Activated CD4-positive, alpha-beta T cell treated with anti-CD3 and anti-CD28 coated beads, Interleukin-2, amount 50 U/mL, for 4 hours (primary cell): ENCODE data around the gene OGFOD3.
"Not testable (repeated sequence)": the region's sequence is repeated elsewhere in the genome, so short reads cannot be mapped to it uniquely, and the experiment has no call there.

Experiments used
- DNase-seq, 2 experiments: peaks; one replicate each; pipeline ENCODE4 v3.0.0-alpha.2; 2020

The OGFOD3 gene

GRCh38 chr17:82371333-82372248, 46.8 kb downstream of the OGFOD3 start, which contains the start of gene UTS2R:
TSS of gene UTS2R (plus strand) at chr17:82371765. CDS start at chr17:82374325, 2,560 bp downstream.
- no peak for DNase-seq

- peak; percentile 23 to 37 for DNase-seq
These were observed 47.7 kb downstream of the OGFOD3 start for GRCh38 chr17:82370471-82371332.

- DNase-seq: no peak
These were observed 49.2 kb downstream of the OGFOD3 start for GRCh38 chr17:82369211-82369610.

GRCh38 chr17:82367724-82368524, 50.5 kb downstream of the OGFOD3 start:
- DNase-seq: no peak

- DNase-seq: no peak
These were observed 51.6 kb downstream of the OGFOD3 start for GRCh38 chr17:82366749-82367148.

GRCh38 chr17:82365606-82366295, 52.6 kb downstream of the OGFOD3 start:
- DNase-seq: no peak

- DNase-seq: no peak
These were observed 56.3 kb downstream of the OGFOD3 start for GRCh38 chr17:82361885-82362633.

- not testable (repeated sequence) for DNase-seq
These were observed 58.8 kb downstream of the OGFOD3 start for GRCh38 chr17:82359451-82360074.

GRCh38 chr17:82358465-82359350, 59.7 kb downstream of the OGFOD3 start, which contains the start of gene TEX19:
TSS of gene TEX19 (plus strand) at chr17:82359247. CDS start at chr17:82362151, 2,904 bp downstream.
- no peak for DNase-seq

- no peak for DNase-seq
These were observed 61.0 kb downstream of the OGFOD3 start for GRCh38 chr17:82357394-82357793.

- DNase-seq: no peak
These were observed 61.5 kb downstream of the OGFOD3 start for GRCh38 chr17:82356845-82357355.

- DNase-seq: no peak
These were observed 62.5 kb downstream of the OGFOD3 start for GRCh38 chr17:82355770-82356427.

- DNase-seq: no peak
These were observed 63.5 kb downstream of the OGFOD3 start for GRCh38 chr17:82354804-82355308.

GRCh38 chr17:82353484-82353883, 64.9 kb downstream of the OGFOD3 start:
- no peak for DNase-seq

- DNase-seq: peak; percentile 79 to 81
These were observed 66.5 kb downstream of the OGFOD3 start for GRCh38 chr17:82351713-82352488.

GRCh38 chr17:82351254-82351712, 67.1 kb downstream of the OGFOD3 start:
- no peak for DNase-seq

- peak; percentile 37 to 41 for DNase-seq
These were observed 68.0 kb downstream of the OGFOD3 start for GRCh38 chr17:82350182-82351030.
